GF-D8 (cell line): ENCODE results near the gene SCLT1.

ENCODE experiments used
- DNase-seq: peaks from one replicate; lab custom pipeline; 2025; lab: John Stamatoyannopoulos, UW

Gene SCLT1

GRCh38 chr4:128840711-128841318 lies 252.5 kb downstream of the SCLT1 start:
- DNase-seq: no peak

GRCh38 chr4:128837679-128838078 lies 255.7 kb downstream of the SCLT1 start:
- no peak for DNase-seq

DNA sequence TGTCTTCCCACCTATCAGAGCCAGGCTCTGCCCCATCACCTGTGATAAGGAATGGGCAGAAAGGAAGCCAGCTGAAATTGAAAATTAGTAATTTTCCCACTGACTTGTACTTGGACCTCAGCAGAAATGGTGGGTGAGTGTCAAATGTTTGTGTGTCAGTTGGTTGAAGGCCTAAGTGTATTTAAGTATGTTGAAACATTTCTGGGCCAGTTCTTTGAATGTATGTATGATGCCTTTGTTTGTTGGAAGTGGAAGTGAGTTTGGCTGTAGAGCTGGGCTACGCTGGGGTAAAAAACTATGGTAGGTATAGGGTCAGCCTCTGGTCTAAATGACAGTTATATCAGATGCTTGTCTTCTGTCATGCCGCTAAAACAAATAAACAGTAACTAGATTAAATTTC lies 256.1 kb downstream of the SCLT1 start:
- DNase-seq: no peak

DNA sequence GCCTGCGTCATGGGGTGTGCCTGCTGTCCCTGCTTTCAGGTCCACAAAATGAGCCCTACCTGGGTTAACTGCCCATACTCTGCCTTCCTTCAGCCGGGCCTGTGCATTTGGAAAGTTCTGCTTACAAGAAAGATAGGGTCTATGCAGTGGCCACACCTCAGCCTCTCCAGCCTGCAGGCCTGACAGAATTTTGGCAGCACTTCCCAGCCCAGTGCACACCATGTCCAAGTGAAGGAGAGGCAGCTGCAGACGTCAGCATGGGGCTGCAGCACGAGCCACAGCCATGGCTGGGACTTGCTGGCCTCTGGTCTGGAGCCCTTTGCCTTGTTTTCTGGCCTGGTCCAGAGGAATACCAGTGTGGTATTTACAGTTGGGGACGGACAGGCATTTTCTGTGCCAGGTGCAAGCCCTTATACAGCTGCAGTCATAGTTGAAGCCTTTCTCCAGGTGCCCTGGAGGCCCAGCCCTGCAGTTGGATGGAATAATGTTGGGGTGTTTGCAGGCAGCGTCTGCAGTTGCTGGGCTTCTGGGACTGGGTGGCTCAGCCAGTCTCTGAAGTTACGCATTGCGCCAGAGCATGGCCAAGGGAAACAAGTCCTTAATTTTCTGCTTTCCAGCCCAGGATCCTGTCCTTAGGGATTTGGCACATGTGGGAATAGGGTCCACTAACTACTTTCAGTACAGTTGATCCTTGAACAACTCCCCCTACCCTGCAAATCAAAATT lies 257.7 kb downstream of the SCLT1 start:
- DNase-seq: no peak
